ENCODE measurements around the gene KHDC4. TPM values are rescaled to one million over a fixed set of nuclear protein-coding genes. Genes with fewer than 3 reads are reported as not detected.
"Not testable (repeated sequence)": the region's sequence is repeated elsewhere in the genome, so short reads cannot be mapped to it uniquely, and the experiment has no call there.

KHDC4 gene
- total RNA-seq, 1 donor from 2014 or later = 52.4 TPM

DNA sequence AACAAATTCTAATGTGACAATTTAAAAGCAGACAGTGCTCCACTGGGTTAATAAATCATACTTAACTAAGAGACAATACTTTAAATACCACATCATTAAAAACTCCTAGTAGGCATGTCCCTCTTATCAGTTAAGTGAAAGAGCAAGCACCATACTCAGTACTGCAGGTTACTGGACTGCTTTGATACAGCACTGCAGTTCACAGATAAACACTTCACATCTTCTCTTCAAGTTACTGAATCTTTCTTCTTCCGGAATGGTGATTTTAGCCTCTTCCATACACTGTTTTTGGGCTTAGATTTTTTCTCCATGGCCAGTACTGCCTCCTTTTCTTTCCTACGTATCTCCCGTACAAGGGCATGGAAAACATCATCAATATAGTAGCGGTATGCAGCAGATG, 34.1 kb downstream of the KHDC4 start:
- DNase-seq = no peak

DNA sequence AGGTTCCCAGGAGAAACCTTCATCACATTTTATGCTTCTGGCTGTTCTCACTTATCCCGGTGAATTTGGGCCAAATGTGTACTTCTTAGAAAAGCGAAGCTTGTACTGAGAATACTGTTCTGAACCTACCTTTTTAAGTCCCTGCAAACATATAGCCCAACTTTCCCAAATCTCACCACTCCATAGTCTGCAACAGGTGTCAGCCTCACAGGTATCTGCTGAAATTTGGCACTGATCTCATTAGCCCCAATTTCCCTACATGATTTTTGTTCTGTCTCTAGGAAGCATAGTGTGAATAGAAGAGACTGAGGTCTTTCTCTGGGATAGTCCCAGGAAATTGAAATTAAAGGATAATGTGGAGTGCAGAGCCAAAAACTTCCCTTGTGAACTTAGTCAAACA, 34.5 kb downstream of the KHDC4 start:
- no peak for DNase-seq

DNA sequence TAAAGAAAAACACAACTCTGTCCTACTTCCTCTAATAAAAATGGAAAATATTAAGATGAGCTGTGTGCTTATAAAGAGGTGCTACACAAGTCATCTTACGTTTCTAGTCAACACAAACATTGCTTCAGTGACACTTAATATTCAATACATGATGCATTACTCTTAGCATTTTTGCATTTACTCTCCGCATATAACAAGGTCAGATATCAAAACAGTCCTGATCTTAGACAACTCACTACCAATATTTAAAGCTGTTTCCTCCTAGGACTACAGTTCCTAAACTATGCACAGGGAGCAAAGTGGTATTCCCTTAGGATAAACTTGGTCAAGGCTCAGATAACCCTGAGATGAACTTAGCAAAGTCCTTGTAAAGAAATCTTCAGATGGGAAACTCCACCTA, 35.3 kb downstream of the KHDC4 start:
- no peak for DNase-seq

DNA sequence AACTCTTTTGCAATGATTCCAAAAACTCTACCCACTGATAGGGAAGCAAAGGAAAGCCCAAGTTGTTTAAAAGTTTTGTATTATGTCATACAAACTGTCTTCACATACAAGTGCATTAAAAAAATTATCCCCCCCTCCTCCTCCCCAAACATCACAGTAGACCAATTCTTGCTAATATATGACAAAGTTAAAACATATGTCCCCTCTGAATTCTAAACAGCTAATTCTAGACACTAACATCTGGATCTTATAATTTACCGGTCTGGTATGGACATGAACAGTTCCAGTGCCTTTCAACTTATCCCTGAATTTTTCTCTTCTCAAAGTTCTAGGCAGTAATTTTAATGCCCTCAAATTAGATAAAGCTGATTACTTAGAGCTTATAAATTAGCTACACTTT, 36.5 kb downstream of the KHDC4 start:
- no peak for DNase-seq

DNA sequence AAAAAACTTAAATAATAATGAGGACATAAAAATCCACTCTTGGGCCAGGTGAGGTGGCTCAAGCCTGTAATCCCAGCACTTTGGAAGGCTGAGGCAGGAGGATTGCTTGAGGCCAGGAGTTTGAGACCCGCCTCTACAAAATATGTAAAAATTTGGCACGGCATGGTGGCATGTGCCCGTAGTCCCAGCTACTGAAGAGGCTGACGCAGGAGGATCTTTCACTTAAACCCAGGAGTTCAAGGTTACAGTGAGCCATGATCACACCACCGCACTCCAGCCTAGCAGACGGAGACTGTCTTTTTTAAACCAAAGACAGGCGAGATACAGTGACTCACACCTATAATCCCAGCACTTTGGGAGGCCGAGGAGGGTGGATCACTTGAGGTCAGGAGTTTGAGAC, 37.7 kb downstream of the KHDC4 start:
- not testable (repeated sequence) for DNase-seq

DNA sequence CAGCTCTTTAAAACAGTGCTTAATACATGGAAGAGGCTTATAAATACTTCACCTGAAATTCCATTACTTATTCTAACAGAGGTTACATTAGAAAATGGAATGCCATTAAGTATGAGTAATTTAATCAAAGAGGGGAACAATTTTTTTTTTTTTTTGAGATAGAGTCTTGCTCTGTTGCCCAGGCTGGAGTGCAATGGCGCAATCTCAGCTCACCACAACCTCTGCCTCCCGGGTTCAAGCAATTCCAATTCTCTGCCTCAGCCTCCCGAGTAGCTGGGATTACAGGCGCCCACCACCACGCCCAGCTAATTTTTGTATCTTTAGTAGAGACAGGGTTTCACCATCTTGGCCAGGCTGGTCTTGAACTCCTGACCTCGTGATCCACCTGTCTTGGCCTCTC, 38.6 kb downstream of the KHDC4 start:
- DNase-seq = not testable (repeated sequence)

DNA sequence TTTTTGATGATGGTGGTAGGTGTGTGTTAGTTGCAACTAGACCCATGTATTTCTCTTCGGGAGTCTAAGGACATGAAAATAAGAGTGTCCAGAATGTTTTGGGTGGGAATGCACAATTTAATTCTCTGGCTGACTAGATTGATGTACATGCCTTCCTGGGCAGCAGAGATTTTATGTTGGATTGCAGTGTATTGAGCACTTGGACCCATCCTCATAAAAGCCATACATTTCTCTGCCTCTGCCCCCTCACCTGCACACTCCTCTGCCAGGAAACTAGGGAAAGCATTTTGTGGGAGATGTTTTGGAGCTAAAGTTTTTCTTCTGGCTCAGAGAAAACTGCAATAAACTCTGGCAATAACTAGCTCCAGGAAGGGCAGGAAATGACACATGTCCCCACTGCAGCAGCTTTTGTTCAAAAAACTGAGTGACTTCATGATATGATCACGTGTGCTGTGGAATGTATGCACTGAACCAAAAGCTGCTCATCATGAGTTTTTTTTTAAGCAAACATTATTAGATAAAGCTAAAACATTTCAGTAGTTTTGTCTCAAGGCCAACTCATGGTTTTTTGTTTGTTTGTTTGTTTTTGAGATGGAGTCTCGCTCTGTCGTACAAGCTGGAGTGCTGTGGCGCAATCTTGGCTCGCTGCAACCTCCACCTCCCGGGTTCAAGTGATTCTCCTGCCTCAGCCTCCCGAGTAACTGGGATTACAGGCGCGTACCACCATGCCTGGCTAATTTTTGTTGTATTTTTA, 40.6 kb downstream of the KHDC4 start:
- DNase-seq = peak; percentile 57

DNA sequence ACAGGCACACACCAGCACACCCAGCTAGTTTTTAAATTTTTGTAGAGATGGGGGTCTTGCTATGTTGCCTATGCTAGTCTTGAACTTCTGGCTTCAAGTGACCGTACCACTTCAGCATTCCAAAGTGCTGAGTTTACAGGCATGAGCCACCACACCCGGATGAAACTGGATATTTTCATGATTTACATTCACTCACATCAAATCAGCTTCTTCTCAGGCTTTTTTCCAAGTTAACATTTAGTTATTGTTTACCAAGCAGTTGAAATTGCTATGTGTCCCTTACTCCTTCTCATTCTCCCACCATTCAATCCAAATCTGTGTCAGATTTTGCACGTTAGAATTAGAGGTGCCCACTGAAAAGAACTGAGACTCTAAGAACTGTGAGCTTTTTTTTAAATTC, 41.4 kb downstream of the KHDC4 start:
- DNase-seq = no peak

DNA sequence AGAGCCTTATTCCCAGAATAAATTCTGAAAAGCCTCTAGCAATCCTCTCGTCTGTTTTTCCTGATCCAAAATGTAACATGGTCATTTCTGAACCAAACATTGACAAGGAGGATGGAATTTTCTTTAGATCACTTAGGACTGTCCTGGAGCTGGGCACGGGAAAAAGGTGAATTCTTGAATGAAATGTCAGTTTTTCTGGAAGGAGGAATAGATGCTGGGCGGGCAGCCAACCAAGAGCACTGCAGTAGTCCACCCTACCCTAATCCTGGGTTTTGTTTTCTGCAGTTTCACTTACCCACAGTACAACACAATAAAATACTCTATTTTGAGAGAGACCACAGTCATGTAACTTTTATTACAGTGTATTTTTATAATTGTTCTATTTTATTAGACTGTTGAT, 44.0 kb downstream of the KHDC4 start:
- no peak for DNase-seq

DNA sequence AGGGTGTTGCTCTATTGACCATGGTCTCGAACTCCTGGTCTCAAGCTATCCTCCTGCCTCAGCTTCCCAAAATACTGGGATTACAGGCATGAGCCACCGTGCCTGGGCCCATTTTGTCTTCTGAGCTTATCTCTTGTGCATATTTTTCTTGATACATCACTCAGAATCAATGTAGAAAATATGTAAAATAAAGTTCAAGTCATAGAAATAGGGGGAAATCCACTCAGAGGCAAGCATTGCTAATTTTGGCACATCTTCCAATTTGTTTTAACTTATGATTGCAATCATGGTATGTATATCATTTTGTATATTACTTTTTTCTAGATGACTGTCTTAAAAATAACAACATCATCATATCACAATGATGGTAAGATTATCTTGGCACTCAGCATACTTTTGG, 44.6 kb downstream of the KHDC4 start:
- no peak for DNase-seq

DNA sequence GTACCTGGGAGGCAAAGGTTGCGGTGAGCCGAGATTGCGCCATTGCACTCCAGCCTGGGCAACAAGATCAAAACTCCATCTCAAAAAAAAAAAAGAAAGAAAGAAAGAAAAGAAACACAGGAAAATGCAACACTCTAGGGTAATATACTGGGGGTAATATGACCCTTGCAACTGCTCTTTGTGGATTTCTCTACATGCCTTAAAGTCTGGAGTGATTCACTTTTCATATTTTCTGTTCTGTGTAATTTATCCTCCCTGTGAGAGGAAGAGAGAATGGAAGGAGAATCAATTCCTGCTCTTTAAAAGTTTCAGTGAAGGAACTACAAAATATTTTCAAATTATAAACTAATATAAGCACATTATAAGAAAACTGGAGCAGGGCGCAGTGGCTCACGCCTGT, 45.7 kb downstream of the KHDC4 start:
- DNase-seq = no peak

DNA sequence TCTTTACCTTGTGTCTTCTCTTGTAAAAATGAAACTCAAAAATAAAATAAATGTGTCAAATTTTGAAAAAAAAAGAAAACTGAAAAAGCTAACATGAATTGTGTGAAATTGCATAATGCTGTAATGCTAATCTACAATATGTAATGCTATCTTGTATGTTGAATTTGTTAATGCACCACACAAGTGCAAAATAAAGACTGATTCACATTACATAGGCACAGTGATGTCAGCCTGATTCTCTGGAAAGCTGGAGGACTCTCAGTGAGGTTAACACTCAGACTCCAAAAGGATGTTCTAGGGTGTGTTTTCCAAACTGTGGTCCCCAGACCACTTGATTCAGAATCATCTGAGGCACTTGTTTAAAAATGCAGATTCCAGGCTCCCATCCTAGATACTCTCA, 49.2 kb downstream of the KHDC4 start:
- no peak for DNase-seq

DNA sequence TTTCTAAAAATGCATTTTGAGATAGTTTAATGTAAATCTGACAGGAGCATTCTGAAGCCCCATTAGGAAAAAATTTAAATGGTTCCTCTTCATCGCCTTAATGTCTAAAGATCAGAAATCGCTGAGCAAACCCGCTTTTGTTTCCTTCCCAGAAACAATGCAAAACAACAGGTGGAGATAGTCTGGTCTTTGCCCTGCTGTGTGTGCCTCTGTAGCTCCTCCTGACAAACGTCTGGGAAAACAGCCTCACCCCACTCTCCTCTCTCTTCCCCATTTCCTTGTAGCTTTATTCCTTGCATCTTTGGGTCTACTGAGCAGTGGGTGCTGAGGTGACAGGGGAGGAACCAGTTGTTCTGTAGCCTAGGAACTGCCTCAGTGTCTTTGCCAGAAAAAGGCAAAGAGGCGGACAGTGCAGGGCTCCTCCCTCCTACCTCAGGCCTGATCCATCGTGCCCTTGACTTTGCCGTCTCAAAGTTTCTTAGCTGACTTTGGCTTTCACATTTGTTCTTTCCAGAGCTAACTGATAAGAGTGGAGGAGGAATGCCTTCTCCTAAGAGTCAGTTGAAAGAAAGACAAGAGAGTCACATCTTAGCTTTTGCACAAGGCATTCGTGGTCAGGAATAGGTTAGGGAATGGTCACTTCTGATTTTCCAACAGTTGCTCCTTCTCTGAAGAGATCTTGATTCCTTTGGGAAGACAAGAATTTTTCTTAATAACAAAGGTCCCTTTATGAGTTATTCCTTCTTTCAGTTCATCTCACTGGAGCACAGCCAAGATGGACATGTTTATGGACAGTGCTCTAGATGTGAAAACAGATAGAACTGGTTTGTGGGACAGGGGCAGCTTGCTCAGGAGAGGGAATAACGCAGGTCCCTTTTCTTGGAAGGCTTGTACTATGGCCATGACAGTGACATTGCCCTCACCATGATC, 49.9 kb downstream of the KHDC4 start:
- DNase-seq = no peak

DNA sequence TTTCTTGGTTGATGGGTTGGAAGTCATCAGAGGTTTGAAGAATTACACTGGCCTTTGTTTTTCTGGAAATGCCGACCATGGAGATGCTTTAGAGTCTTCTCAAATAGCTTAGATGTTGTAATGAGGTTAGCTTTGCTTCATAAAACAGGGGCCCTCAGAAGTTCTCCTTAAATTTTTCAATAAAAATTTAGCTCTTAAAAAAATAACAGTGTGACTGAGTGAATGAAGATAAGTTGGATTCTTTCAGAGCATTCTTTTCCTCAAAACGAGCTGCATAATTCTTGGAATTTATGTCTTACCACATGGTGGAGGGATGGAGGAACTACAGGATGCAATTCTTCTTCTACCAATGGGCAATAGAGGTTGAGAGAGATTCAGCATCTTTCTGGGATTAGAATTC, 51.4 kb downstream of the KHDC4 start:
- no peak for DNase-seq

DNA sequence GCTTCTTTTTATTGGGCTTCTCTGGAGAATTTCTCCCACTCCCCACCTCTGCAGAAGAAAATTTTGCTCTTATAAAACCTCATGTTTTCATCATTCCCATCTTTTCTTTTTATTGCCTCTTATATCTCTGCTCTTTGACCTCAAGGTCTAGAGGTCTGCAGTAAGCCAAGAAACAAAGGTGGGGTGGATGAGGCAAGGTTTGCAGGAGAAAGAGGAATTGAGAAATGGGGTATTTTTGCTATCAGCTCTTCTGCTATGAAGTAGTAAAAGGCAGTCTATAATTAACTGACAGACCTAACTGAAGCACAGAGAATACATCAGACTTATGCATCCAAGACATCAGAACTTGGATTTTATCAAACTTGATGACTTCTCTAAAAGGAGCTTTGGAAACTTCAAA, 52.0 kb downstream of the KHDC4 start:
- DNase-seq = no peak

DNA sequence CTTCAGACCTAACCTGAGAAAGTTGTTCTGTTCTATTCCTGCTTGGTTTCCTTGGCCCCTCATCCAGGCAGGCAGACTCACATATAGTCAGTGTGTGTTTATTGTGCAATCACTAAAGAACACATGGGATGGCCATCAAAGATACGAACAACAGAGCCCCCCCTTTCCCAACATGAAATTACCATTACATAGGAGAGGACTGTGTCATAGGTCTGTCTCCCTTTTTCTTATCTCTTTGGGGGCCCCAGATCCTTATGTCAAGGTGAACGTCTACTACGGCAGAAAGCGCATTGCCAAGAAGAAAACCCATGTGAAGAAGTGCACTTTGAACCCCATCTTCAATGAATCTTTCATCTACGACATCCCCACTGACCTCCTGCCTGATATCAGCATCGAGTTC, 53.3 kb downstream of the KHDC4 start:
- no peak for DNase-seq

DNA sequence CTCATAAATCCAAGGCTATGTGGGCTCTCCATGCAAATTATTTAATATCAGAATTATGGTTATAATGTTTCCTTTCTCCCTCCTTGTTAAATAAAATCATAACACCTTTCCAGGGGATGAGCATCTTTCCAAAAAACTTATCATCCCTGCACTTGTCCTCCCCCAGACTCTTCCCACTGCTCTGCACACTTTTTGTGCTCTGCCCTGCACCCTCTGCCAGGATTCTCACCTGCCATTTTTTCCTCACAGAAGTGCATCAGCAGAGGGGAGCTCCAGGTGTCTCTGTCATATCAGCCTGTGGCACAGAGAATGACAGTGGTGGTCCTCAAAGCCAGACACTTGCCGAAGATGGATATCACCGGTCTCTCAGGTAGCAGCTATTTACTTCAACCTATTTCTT, 54.0 kb downstream of the KHDC4 start:
- no peak for DNase-seq

DNA sequence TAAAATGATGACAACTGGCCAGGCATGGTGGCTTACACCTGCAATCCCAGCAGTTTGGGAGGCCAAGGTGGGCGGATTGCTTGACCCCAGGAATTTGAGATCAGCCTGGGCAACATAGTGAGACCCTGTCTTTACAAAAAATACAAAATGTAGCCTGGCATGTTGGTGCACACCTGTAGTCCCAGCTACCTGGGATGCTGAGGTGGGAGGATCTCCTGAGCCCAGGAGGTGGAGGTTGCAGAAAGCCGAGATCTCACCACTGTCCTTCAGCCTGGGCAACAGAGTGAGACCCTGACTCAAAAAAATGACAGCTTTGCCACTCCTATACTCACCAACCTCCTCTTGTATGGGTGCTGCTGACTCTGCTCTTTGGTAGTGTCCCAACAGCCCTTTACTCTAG, 56.3 kb downstream of the KHDC4 start:
- DNase-seq = no peak

DNA sequence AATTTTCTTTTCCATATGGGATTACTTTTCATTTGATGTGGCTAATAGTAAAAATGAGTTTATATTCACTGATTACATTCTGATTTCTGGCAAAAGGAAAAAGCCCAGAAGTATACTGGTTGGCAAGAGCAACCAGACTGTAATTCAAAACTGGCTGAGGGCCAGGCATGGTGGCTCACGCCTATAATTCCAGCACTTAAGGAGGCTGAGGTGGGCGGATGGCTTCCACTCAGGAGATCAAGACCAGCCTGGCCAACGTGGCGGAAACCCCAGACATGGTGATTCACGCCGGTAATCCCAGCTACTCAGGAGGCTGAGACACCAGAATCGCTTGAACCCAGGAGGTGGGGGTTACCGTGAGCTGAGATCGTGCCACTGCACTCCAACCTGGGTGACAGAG, 60.4 kb downstream of the KHDC4 start:
- peak; percentile 72 for DNase-seq

DNA sequence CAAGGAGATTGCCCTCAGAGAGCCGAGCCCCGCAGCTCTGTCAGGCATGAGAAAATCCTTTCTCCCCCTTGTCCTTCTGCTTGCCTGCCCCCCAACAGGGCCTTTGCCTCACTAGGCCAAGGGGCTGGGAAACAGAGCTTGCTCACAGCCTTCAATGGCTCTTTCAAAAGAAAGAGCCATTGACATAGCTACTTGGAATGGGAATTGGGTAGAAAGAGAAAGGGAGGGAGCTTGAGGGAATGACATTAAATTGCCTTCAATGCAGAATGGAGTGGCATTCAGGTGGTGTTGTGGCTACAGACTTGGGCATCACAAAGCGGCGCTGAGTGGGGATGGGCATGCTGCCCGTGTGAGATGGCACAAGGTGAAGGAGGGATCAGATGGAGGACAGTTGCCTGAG, 61.7 kb downstream of the KHDC4 start:
- no peak for DNase-seq

DNA sequence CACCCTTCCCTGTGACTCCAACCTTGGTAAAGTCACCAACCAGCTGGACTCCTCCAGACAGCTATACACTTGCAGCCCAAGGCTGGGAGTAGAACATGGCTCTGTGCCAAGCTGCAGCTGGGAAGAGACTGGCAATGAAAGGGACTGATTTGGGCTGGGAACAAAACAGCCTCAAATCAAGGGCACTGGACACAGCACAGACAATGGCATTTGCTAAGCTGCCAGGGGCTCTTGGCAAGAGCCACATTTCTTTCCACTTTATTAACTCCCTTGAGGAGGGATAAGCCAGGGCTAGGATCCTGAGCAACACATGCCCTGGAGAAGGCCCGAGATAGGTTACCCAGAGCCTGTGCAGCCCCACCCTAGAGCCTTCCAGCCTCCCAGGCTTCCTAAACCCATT, 62.8 kb downstream of the KHDC4 start:
- DNase-seq = peak; percentile 95

DNA sequence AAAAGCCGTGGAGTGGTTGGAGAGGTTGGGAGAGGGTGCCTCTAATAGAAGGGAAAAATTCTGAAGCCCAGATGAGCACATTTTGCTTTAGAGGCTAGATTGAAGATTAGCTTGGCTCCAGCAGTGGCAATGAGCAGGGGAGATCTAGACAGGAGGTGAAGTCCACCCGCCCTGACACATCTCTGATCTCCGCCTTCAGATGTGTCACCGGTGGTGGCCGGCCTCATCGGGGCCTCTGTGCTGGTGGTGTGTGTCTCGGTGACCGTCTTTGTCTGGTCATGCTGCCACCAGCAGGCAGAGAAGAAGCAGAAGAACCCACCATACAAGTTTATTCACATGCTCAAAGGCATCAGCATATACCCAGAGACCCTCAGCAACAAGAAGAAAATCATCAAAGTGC, 66.4 kb downstream of the KHDC4 start:
- DNase-seq = no peak

DNA sequence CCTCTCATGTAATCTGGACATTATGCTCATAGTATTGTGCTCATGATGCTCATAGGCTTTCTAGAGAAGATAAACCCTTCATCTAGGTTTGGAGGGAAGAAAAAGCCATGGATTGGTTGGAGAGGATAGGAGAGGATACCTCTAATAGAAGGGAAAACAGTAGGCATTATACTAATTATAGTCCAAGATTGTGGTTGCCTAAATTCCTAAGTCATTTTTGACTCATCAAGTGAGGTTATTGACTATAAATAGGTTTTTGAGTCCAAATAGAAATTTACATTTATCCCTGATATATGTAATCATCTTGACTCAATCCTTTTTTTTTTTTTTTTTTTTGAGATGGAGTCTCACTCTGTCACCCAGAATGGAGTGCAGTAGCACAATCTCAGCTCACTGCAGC, 69.8 kb downstream of the KHDC4 start:
- no peak for DNase-seq

Data from tongue (tissue), 2 donors.